ENCODE results near the gene PRMT7. TPM values are rescaled to one million over a fixed set of nuclear protein-coding genes. Genes with fewer than 3 reads are reported as not detected.

The PRMT7 gene
- total RNA-seq, 1 donor from 2014 or later: 71.9 TPM

- Mint-ChIP-seq H3K4me1 (peaks cover 26% of the 10 kb centered on the region), H3K36me3 (ENCODE audit: low read depth) (no peaks in the 10 kb centered on the region), H3K27ac (ENCODE audit: unreplicated experiment) (no peak overlapping the region), H3K4me3 (peak overlapping the region; percentile 41), H3K9me3 (no peaks in the 10 kb centered on the region), H3K27me3 (ENCODE audit: low read depth) (no peaks in the 10 kb centered on the region)
- DNase-seq (ENCODE audit: low read depth, low spot score): no peak
- TF ChIP-seq CTCF (conservative IDR thresholded peaks at IDR 0.05): no peak
These were observed 43.0 kb upstream of the PRMT7 start for GRCh38 chr16:68267612-68268405.

GRCh38 chr16:68269793-68270192 is 41.0 kb upstream of the PRMT7 start:
- peaks cover 17% of the 10 kb centered on the region for H3K4me1 Mint-ChIP-seq
- H3K9me3 Mint-ChIP-seq: no peaks in the 10 kb centered on the region
- H3K27me3 Mint-ChIP-seq (ENCODE audit: low read depth): no peaks in the 10 kb centered on the region
- no peak overlapping the region for H3K27ac Mint-ChIP-seq (ENCODE audit: unreplicated experiment)
- H3K36me3 Mint-ChIP-seq (ENCODE audit: low read depth): no peaks in the 10 kb centered on the region
- DNase-seq (ENCODE audit: low read depth, low spot score): no peak
- no peak overlapping the region for H3K4me3 Mint-ChIP-seq
- no peak for TF ChIP-seq CTCF (conservative IDR thresholded peaks at IDR 0.05)

- no peak overlapping the region for H3K27ac Mint-ChIP-seq (ENCODE audit: unreplicated experiment)
- H3K4me1 Mint-ChIP-seq: peaks cover 11% of the 10 kb centered on the region
- no peak for TF ChIP-seq CTCF (conservative IDR thresholded peaks at IDR 0.05)
- DNase-seq (ENCODE audit: low read depth, low spot score): no peak
- no peaks in the 10 kb centered on the region for H3K27me3 Mint-ChIP-seq (ENCODE audit: low read depth)
- H3K4me3 Mint-ChIP-seq: no peak overlapping the region
- no peaks in the 10 kb centered on the region for H3K9me3 Mint-ChIP-seq
- no peaks in the 10 kb centered on the region for H3K36me3 Mint-ChIP-seq (ENCODE audit: low read depth)
These were observed 40.5 kb upstream of the PRMT7 start for GRCh38 chr16:68270353-68270752.

- Mint-ChIP-seq H3K27ac (ENCODE audit: unreplicated experiment) (no peak overlapping the region), H3K4me3 (no peak overlapping the region), H3K9me3 (no peaks in the 10 kb centered on the region), H3K27me3 (ENCODE audit: low read depth) (no peaks in the 10 kb centered on the region), H3K36me3 (ENCODE audit: low read depth) (no peaks in the 10 kb centered on the region), H3K4me1 (peaks cover 10% of the 10 kb centered on the region)
- TF ChIP-seq CTCF (conservative IDR thresholded peaks at IDR 0.05): no peak
- DNase-seq (ENCODE audit: low read depth, low spot score): no peak
These were observed 38.2 kb upstream of the PRMT7 start for GRCh38 chr16:68272507-68273209.

- H3K4me3 Mint-ChIP-seq: no peak overlapping the region
- TF ChIP-seq CTCF (conservative IDR thresholded peaks at IDR 0.05): no peak
- DNase-seq (ENCODE audit: low read depth, low spot score): no peak
- peaks cover 5% of the 10 kb centered on the region for H3K4me1 Mint-ChIP-seq
- H3K36me3 Mint-ChIP-seq (ENCODE audit: low read depth): no peaks in the 10 kb centered on the region
- H3K27ac Mint-ChIP-seq (ENCODE audit: unreplicated experiment): no peak overlapping the region
- no peaks in the 10 kb centered on the region for H3K9me3 Mint-ChIP-seq
- no peaks in the 10 kb centered on the region for H3K27me3 Mint-ChIP-seq (ENCODE audit: low read depth)
These were observed 37.4 kb upstream of the PRMT7 start for GRCh38 chr16:68273459-68273858.
